Keratinocyte (primary cell): ENCODE data around the gene ATP7A. TPM values are rescaled to one million over a fixed set of nuclear protein-coding genes. Genes with fewer than 3 reads are reported as not detected.

Experiments used
- DNase-seq: peaks from one replicate; pipeline ENCODE4 v3.0.0-alpha.2; 2011; ENCODE audit warnings: low read depth, missing footprints, low spot score
- FAIRE-seq: peaks from 2 replicates; lab custom pipeline; 2011; peaks lifted over from hg19 to GRCh38; lab: Jason Lieb, UNC
- H2AFZ ChIP-seq: 2 replicates; pipeline ENCODE4 v1.6.0; 2012; ENCODE audit warnings: low read length, control low read depth, inconsistent platforms; ENCODE audit not compliant: control insufficient read depth
- H3K27ac ChIP-seq: 2 replicates; pipeline ENCODE4 v1.5.1; 2011; ENCODE audit warnings: low read length; ENCODE audit not compliant: control insufficient read depth, insufficient read depth
- H3K27me3 ChIP-seq: 3 replicates; pipeline ENCODE4 v1.6.0; 2011; ENCODE audit warnings: low read length; ENCODE audit not compliant: control insufficient read depth, insufficient read depth; ENCODE audit errors: extremely low read depth
- H3K36me3 ChIP-seq, 2 experiments: 2 replicates in 1 of 2; 3 replicates in 1 of 2; pipeline ENCODE4 v1.5.1; 2011; ENCODE audit warnings: low read length in 2 of 2, mild to moderate bottlenecking in 1 of 2; ENCODE audit not compliant: control insufficient read depth in 2 of 2, insufficient read depth in 2 of 2; ENCODE audit errors: extremely low read depth in 1 of 2
- H3K4me1 ChIP-seq: 3 replicates; pipeline ENCODE4 v1.5.1; 2011; ENCODE audit warnings: low read length; ENCODE audit not compliant: control insufficient read depth, insufficient read depth; ENCODE audit errors: extremely low read depth
- H3K4me2 ChIP-seq: 3 replicates; pipeline ENCODE4 v1.6.0; 2011; ENCODE audit warnings: low read depth, low read length; ENCODE audit not compliant: control insufficient read depth, insufficient read depth; ENCODE audit errors: extremely low read depth
- H3K4me3 ChIP-seq, 3 experiments: fragments of 200-600 bp in 1 of 3; sonication (generic) in 1 of 3; 2 replicates in 2 of 3; 3 replicates in 1 of 3; pipeline ENCODE4 v1.5.1; 2011 to 2016; ENCODE audit warnings: low read length in 3 of 3, mild to moderate bottlenecking in 3 of 3, control low read depth in 2 of 3, inconsistent platforms in 1 of 3, low read depth in 1 of 3, mixed read lengths in 1 of 3, mixed run types in 1 of 3, moderate library complexity in 1 of 3; ENCODE audit not compliant: control insufficient read depth in 2 of 3, insufficient read depth in 2 of 3; ENCODE audit errors: extremely low read depth in 1 of 3
- H3K79me2 ChIP-seq: 2 replicates; pipeline ENCODE4 v1.6.0; 2012; ENCODE audit warnings: low read length; ENCODE audit not compliant: control insufficient read depth, insufficient read depth
- H3K9ac ChIP-seq: 3 replicates; pipeline ENCODE4 v1.6.0; 2011; ENCODE audit warnings: low read length; ENCODE audit not compliant: control insufficient read depth, insufficient read depth; ENCODE audit errors: extremely low read depth
- H3K9me1 ChIP-seq: 3 replicates; pipeline ENCODE4 v1.6.0; 2011; ENCODE audit warnings: low read length; ENCODE audit not compliant: control insufficient read depth, insufficient read depth; ENCODE audit errors: extremely low read depth
- H3K9me3 ChIP-seq: 2 replicates; pipeline ENCODE4 v1.5.1; 2012; ENCODE audit warnings: low read depth, low read length; ENCODE audit not compliant: control insufficient read depth
- H4K20me1 ChIP-seq: 3 replicates; pipeline ENCODE4 v1.6.0; 2011; ENCODE audit warnings: low read length; ENCODE audit not compliant: control insufficient read depth, insufficient read depth; ENCODE audit errors: extremely low read depth
- EZH2 ChIP-seq: IDR thresholded peaks from one replicate; pipeline ENCODE4 v1.6.1; 2012; ENCODE audit warnings: inconsistent platforms, mild to moderate bottlenecking, low read length, moderate library complexity
- dilution Hi-C: fragments of 300-500 bp; cut with MboI; formaldehyde crosslinking; loops from one replicate; pipeline ENCODE4 v1.7.0; 2020; ENCODE audit warnings: low sequenced_read_pairs; ENCODE audit not compliant: extremely low pct_ligation_motif_present
- polyA plus RNA-seq, 5 experiments: library from polyadenylated mRNA; depleted of rRNA in 3 of 5; stranded (reverse) in 3 of 5; stranded (forward) in 1 of 5; unstranded in 1 of 5; fragments of >200 nt; gene quantifications; 1 replicate in 1 of 5; 2 replicates in 3 of 5; 3 replicates in 1 of 5; pipeline versions ENCODE4 v1.2.1 to v1.2.3, GENCODE V29; 2011 to 2012; ENCODE audit warnings: missing spikeins in 2 of 5, low read depth in 1 of 5, low replicate concordance in 1 of 5
- TF ChIP-seq, protein P1 (sequence below), 3 experiments: IDR thresholded peaks in 1 of 3; conservative IDR thresholded peaks in 1 of 3; optimal IDR thresholded peaks in 1 of 3; 2 replicates in 2 of 3; 3 replicates in 1 of 3; pipeline versions ENCODE3 to v1.5.1; 2011; ENCODE audit warnings: low read length in 3 of 3, mild to moderate bottlenecking in 3 of 3, moderate library complexity in 2 of 3, control low read depth in 1 of 3, inconsistent platforms in 1 of 3; ENCODE audit not compliant: insufficient read depth in 2 of 3; ENCODE audit errors: extremely low read depth in 1 of 3

Gene ATP7A
- polyA plus RNA-seq, 1 donor (not counting 4 experiments of a cell fraction or from before 2014, with no cell fraction given): 4.0 TPM

DNA sequence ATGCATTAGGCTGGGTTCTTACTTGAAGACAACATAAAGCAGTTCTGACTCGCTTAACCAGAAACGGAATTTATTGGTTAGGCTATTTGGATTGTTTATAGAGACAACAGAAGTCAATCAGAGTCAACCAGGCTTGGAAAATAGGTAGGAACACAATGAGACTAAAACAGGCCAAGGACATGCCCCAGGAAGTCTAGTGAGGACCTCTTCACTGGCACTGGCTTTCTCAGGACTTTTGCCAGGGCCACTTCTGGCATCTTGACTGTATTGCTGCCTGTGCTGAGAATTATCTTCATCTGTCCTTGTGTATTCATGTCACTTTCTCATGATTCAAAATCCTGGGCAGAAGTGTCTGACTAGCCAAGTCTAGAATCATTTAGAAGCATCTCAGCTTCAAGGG lies 39.3 kb downstream of the ATP7A start:
- dilution Hi-C loops: no loop called here
- Histone ChIP-seq H3K9me3 (no peaks in the 10 kb centered on the region), H3K9ac (no peak overlapping the region), H3K36me3 (no peaks in the 10 kb centered on the region), H3K9me1 (no peaks in the 10 kb centered on the region), H3K4me1 (no peaks in the 10 kb centered on the region), H4K20me1 (no peaks in the 10 kb centered on the region), H2AFZ (no peak overlapping the region), H3K4me3 (no peak overlapping the region), H3K27me3 (no peaks in the 10 kb centered on the region), H3K79me2 (no peaks in the 10 kb centered on the region), H3K4me2 (no peak overlapping the region), H3K27ac (no peak overlapping the region)
- no peak for DNase-seq
- no peak for FAIRE-seq
- TF ChIP-seq, protein P1, sequence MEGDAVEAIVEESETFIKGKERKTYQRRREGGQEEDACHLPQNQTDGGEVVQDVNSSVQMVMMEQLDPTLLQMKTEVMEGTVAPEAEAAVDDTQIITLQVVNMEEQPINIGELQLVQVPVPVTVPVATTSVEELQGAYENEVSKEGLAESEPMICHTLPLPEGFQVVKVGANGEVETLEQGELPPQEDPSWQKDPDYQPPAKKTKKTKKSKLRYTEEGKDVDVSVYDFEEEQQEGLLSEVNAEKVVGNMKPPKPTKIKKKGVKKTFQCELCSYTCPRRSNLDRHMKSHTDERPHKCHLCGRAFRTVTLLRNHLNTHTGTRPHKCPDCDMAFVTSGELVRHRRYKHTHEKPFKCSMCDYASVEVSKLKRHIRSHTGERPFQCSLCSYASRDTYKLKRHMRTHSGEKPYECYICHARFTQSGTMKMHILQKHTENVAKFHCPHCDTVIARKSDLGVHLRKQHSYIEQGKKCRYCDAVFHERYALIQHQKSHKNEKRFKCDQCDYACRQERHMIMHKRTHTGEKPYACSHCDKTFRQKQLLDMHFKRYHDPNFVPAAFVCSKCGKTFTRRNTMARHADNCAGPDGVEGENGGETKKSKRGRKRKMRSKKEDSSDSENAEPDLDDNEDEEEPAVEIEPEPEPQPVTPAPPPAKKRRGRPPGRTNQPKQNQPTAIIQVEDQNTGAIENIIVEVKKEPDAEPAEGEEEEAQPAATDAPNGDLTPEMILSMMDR (optimal IDR thresholded peaks at IDR 0.05 in 1 of 3, IDR thresholded peaks at IDR 0.05 in 1 of 3, conservative IDR thresholded peaks at IDR 0.05 in 1 of 3; ENCODE audit: extremely low read depth in 1 of 3, insufficient read depth in 2 of 3, low read length in 3 of 3): no peak
- TF ChIP-seq EZH2: no peak

DNA sequence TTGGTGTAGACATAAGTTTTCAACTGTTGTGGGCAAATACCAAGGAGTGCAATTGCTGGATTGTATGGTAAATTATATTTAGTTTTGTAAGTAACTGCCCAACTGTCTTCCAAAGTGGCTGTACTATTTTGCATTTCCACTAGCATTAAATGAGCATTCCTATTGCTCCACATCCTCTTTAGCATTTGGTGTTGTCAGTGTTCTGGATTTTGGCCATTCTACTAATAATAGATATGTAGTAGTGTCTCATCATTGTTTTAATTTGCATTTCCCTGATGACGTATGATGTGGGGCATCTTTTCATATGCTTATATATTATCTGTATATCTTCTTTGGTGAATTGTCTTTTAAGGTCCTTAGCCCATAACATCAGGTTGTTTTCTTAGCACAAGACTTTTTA lies 41.7 kb downstream of the ATP7A start:
- H3K9me3 ChIP-seq: no peaks in the 10 kb centered on the region
- H3K27ac ChIP-seq: no peak overlapping the region
- H4K20me1 ChIP-seq: no peaks in the 10 kb centered on the region
- H3K4me1 ChIP-seq: no peaks in the 10 kb centered on the region
- H3K4me3 ChIP-seq: no peak overlapping the region
- dilution Hi-C loops: no loop called here
- H3K9me1 ChIP-seq: no peaks in the 10 kb centered on the region
- no peaks in the 10 kb centered on the region for H3K79me2 ChIP-seq
- no peak overlapping the region for H2AFZ ChIP-seq
- no peak overlapping the region for H3K9ac ChIP-seq
- TF ChIP-seq EZH2: no peak
- TF ChIP-seq, protein P1 (optimal IDR thresholded peaks at IDR 0.05 in 1 of 3, IDR thresholded peaks at IDR 0.05 in 1 of 3, conservative IDR thresholded peaks at IDR 0.05 in 1 of 3; ENCODE audit: extremely low read depth in 1 of 3, insufficient read depth in 2 of 3, low read length in 3 of 3): no peak
- DNase-seq (no peak), FAIRE-seq (no peak)
- no peaks in the 10 kb centered on the region for H3K27me3 ChIP-seq
- H3K36me3 ChIP-seq: no peaks in the 10 kb centered on the region
- H3K4me2 ChIP-seq: no peak overlapping the region
